GM12878 (cell line): Measurements from ENCODE around the gene RUNDC1. TPM values are rescaled to one million over a fixed set of nuclear protein-coding genes. Genes with fewer than 3 reads are reported as not detected.
A peak's percentile ranks its signal among the peaks of the same experiment; 100 is the strongest.

Source experiments
- ATF2 ChIP-seq: IDR thresholded peaks from 2 replicates; pipeline ENCODE4 v1.6.1; 2012; ENCODE audit warnings: low read length, inconsistent platforms
- CUX1 ChIP-seq: IDR thresholded peaks from 2 replicates; pipeline ENCODE4 v1.6.1; 2012; ENCODE audit warnings: improper control_type of control experiment, low read depth, low read length; ENCODE audit not compliant: insufficient replicate concordance
- E2F8 ChIP-seq: fragments of 450-650 bp; IDR thresholded peaks from 2 replicates; pipeline ENCODE4 v1.6.1; 2018; ENCODE audit warnings: mild to moderate bottlenecking, low read depth, moderate library complexity; ENCODE audit not compliant: partially characterized antibody
- FOXM1 ChIP-seq: IDR thresholded peaks from 2 replicates; pipeline ENCODE4 v1.6.1; 2012; ENCODE audit warnings: low read depth, mild to moderate bottlenecking, inconsistent platforms, low read length, moderate library complexity
- GABPA ChIP-seq: IDR thresholded peaks from 2 replicates; pipeline ENCODE4 v1.6.1; 2014; ENCODE audit warnings: antibody characterized with exemption, low read depth, mild to moderate bottlenecking, inconsistent platforms
- HDGF ChIP-seq: fragments of 450-650 bp; IDR thresholded peaks from 2 replicates; pipeline ENCODE4 v1.6.1; 2016; ENCODE audit warnings: antibody characterized with exemption
- KLF5 ChIP-seq: fragments of 450-650 bp; IDR thresholded peaks from 2 replicates; pipeline ENCODE4 v1.6.1; 2014; ENCODE audit warnings: mild to moderate bottlenecking; ENCODE audit not compliant: partially characterized antibody
- LARP7 ChIP-seq: fragments of 450-650 bp; IDR thresholded peaks from 2 replicates; pipeline ENCODE4 v1.6.1; 2017; ENCODE audit warnings: mild to moderate bottlenecking
- MTA2 ChIP-seq: fragments of 450-650 bp; IDR thresholded peaks from 2 replicates; pipeline ENCODE4 v1.6.1; 2016; ENCODE audit warnings: low read depth, mild to moderate bottlenecking, moderate library complexity
- PAX5 ChIP-seq: IDR thresholded peaks from 2 replicates; pipeline ENCODE4 v1.6.1; 2011; ENCODE audit warnings: low read depth, low read length, borderline replicate concordance
- POLR2AphosphoS2 ChIP-seq: IDR thresholded peaks from 2 replicates; pipeline ENCODE4 v1.6.1; 2011; ENCODE audit warnings: low read depth, mild to moderate bottlenecking, low read length, improper control_type of control experiment, moderate library complexity
- RELA ChIP-seq: fragments of 450-650 bp; IDR thresholded peaks from 2 replicates; pipeline ENCODE4 v1.8.0; 2014; ENCODE audit warnings: borderline replicate concordance; ENCODE audit not compliant: partially characterized antibody
- SIN3A ChIP-seq: IDR thresholded peaks from 2 replicates; pipeline ENCODE4 v1.6.1; 2012; ENCODE audit warnings: low read depth, low read length, improper control_type of control experiment
- SMAD1 ChIP-seq: fragments of 450-650 bp; IDR thresholded peaks from 2 replicates; pipeline ENCODE4 v1.6.1; 2018; ENCODE audit warnings: mild to moderate bottlenecking, low read depth; ENCODE audit not compliant: partially characterized antibody
- SP1 ChIP-seq: IDR thresholded peaks from one replicate; pipeline ENCODE4 v1.6.1; 2011; ENCODE audit warnings: low read depth, low read length
- ZNF24 ChIP-seq: fragments of 450-650 bp; IDR thresholded peaks from 2 replicates; pipeline ENCODE4 v1.6.1; 2017; ENCODE audit warnings: antibody characterized with exemption, mild to moderate bottlenecking
- polyA plus RNA-seq, 11 experiments: library from polyadenylated mRNA; depleted of rRNA in 4 of 11; unstranded in 6 of 11; stranded (reverse) in 5 of 11; fragments of >200 nt; fragmentation: Nextera tagmentation in 4 of 11; fragmentation: Illumina TruSeq in 1 of 11; extraction: Ambion mirVana in 4 of 11; extraction: Trizol in 1 of 11; gene quantifications; 1 replicate in 1 of 11; 2 replicates in 10 of 11; pipeline versions ENCODE4 v1.2.1 to v1.2.3, GENCODE V29; 2011 to 2016; ENCODE audit warnings: inconsistent platforms in 2 of 11, missing spikeins in 2 of 11, low read depth in 1 of 11
- total RNA-seq, 4 experiments: library from RNA; depleted of rRNA in 3 of 4; stranded (reverse); fragments of >200 nt in 3 of 4; fragmentation: Illumina TruSeq in 1 of 4; extraction: Trizol in 1 of 4; gene quantifications; 2 replicates each; pipeline versions ENCODE4 v1.2.1 to v1.2.3, GENCODE V29; 2013 to 2021
- TF ChIP-seq, protein P1 (sequence below): IDR thresholded peaks from 2 replicates; pipeline ENCODE4 v1.6.1; 2011; ENCODE audit warnings: low read depth, low read length, improper control_type of control experiment, borderline replicate concordance
- TF ChIP-seq, protein P2 (sequence below): IDR thresholded peaks from 2 replicates; pipeline ENCODE4 v1.6.1; 2011; ENCODE audit warnings: mild to moderate bottlenecking, low read depth, low read length, moderate library complexity; ENCODE audit not compliant: insufficient replicate concordance

The RUNDC1 gene
- total and polyA plus RNA-seq, 10 of the 15 experiments (the other 5 are each of a cell fraction or from before 2014, with no cell fraction given): 2.9 to 15.6 (median 8.2) TPM

- TF ChIP-seq GABPA (no peak), RELA (no peak), SMAD1 (no peak), PAX5 (no peak), POLR2AphosphoS2 (no peak), SIN3A (peak; percentile 74), KLF5 (no peak), FOXM1 (no peak), CUX1 (no peak), ZNF24 (no peak), HDGF (no peak), LARP7 (peak; percentile 49; the same call in 1 of the 2 replicates), ATF2 (peak; percentile 78), MTA2 (no peak), SP1 (no peak), E2F8 (no peak)
- TF ChIP-seq, protein P1, sequence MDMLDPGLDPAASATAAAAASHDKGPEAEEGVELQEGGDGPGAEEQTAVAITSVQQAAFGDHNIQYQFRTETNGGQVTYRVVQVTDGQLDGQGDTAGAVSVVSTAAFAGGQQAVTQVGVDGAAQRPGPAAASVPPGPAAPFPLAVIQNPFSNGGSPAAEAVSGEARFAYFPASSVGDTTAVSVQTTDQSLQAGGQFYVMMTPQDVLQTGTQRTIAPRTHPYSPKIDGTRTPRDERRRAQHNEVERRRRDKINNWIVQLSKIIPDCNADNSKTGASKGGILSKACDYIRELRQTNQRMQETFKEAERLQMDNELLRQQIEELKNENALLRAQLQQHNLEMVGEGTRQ: no peak
- TF ChIP-seq, protein P2, sequence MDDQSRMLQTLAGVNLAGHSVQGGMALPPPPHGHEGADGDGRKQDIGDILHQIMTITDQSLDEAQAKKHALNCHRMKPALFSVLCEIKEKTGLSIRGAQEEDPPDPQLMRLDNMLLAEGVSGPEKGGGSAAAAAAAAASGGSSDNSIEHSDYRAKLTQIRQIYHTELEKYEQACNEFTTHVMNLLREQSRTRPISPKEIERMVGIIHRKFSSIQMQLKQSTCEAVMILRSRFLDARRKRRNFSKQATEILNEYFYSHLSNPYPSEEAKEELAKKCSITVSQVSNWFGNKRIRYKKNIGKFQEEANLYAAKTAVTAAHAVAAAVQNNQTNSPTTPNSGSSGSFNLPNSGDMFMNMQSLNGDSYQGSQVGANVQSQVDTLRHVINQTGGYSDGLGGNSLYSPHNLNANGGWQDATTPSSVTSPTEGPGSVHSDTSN: no peak
Measured at GRCh38 chr17:43024407-43025289, 44.3 kb downstream of the RUNDC1 start, which contains the start of gene RND2 (continued).
